ENCODE data around the gene AOPEP. TPM values are rescaled to one million over a fixed set of nuclear protein-coding genes. Genes with fewer than 3 reads are reported as not detected.

AOPEP gene
- total and polyA plus RNA-seq, 2 of the 13 experiments (the other 11 are each of a cell fraction or from before 2014, with no cell fraction given): 22.2 to 41.6 TPM

- H3K27me3 ChIP-seq (ENCODE audit: control insufficient read depth in 1 of 2, insufficient read depth in 2 of 2, low read length in 2 of 2): no peaks in the 10 kb centered on the region
- H3K9ac ChIP-seq (ENCODE audit: insufficient read depth, low read depth, low read length): peak overlapping the region; percentile 68
- no peak overlapping the region for H3K4me3 ChIP-seq (replicated peaks in 1 of 3; ENCODE audit: insufficient read depth in 1 of 3, low read depth in 2 of 3, low read length in 3 of 3)
- H3K4me2 ChIP-seq (ENCODE audit: low read depth, low read length): peak overlapping the region; percentile 54
- CTCF ChIA-PET (ENCODE audit: low intra/inter-chr PET ratio, low total read pairs): no interaction called here
- BruUV-seq (replicated peaks): no TSS peak
- H3K9me3 ChIP-seq (ENCODE audit: low read length): no peaks in the 10 kb centered on the region
- DNase-seq (ENCODE audit: low spot score) (peak; percentile 94), FAIRE-seq (peak; percentile 56), ATAC-seq (peak; percentile 88)
- no peaks in the 10 kb centered on the region for H3K36me3 ChIP-seq (replicated peaks in 1 of 2; ENCODE audit: control insufficient read depth in 1 of 2, insufficient read depth in 2 of 2, low read length in 2 of 2)
- in situ Hi-C loops (cut with HindIII; ENCODE audit: extremely low pct_ligation_motif_present, low pct_unique_long_range_greater_than_20kb) (no loop called here), intact Hi-C loops (cut with micrococcal nuclease; ENCODE audit: unreplicated experiment) (loop anchor here (10.0 kb wide), 2 partner anchors 69 to 129 kb away; partner anchors contain the start of gene AOPEP)
- 3% methylated on average over 3 of the region's 3 CpGs for WGBS (ENCODE audit: low lambda C conversion rate)
- H3K79me2 ChIP-seq (ENCODE audit: insufficient read depth, low read length): no peaks in the 10 kb centered on the region
- no peak overlapping the region for H2AFZ ChIP-seq (ENCODE audit: low read length)
- peaks cover 39% of the 10 kb centered on the region for H3K4me1 ChIP-seq (ENCODE audit: insufficient read depth, low read length)
- peak overlapping the region; percentile 83 for H3K27ac ChIP-seq (ENCODE audit: extremely low read length, insufficient read depth, low read length)
- POLR2A ChIA-PET: interaction anchor here (0.7 to 1.8 kb wide), 14 partner anchors 13 to 211 kb away, joined by 3 to 6 read pairs (median 4); no protein-coding TSS in a partner anchor
- no peaks in the 10 kb centered on the region for H4K20me1 ChIP-seq (ENCODE audit: insufficient read depth, low read length)
- TF ChIP-seq ZGPAT (CRISPR knock-in tag; IDR thresholded peaks at IDR 0.05) (no peak; the same call in 1 of the 2 replicates), PHF5A (CRISPR knock-in tag; IDR thresholded peaks at IDR 0.05; ENCODE audit: low read depth, unreplicated experiment) (no peak), ZNF264 (CRISPR knock-in tag; IDR thresholded peaks at IDR 0.05) (no peak), YEATS2 (CRISPR knock-in tag; IDR thresholded peaks at IDR 0.05; ENCODE audit: borderline replicate concordance) (no peak; the same call in 1 of the 2 replicates), PRDM15 (CRISPR knock-in tag; IDR thresholded peaks at IDR 0.05) (no peak), ZNF326 (CRISPR knock-in tag; IDR thresholded peaks at IDR 0.05; ENCODE audit: borderline replicate concordance) (no peak), ZFP37 (CRISPR knock-in tag; IDR thresholded peaks at IDR 0.05; ENCODE audit: borderline replicate concordance) (no peak), RBM39 (IDR thresholded peaks at IDR 0.05; ENCODE audit: low read depth, low read length, poor library complexity, severe bottlenecking) (no peak), TBX2 (CRISPR knock-in tag; IDR thresholded peaks at IDR 0.05; ENCODE audit: borderline replicate concordance) (no peak), GTF2F1 (IDR thresholded peaks at IDR 0.05; ENCODE audit: low read length) (no peak), HOXD1 (CRISPR knock-in tag; IDR thresholded peaks at IDR 0.05) (no peak), SALL1 (CRISPR knock-in tag; IDR thresholded peaks at IDR 0.05) (no peak), ELF3 (CRISPR knock-in tag; IDR thresholded peaks at IDR 0.05) (no peak), ZNF343 (CRISPR knock-in tag; IDR thresholded peaks at IDR 0.05) (no peak), MXD4 (CRISPR knock-in tag; IDR thresholded peaks at IDR 0.05) (no peak), ZNF761 (CRISPR knock-in tag; conservative IDR thresholded peaks at IDR 0.05) (no peak)
- TF ChIP-seq, protein P1, sequence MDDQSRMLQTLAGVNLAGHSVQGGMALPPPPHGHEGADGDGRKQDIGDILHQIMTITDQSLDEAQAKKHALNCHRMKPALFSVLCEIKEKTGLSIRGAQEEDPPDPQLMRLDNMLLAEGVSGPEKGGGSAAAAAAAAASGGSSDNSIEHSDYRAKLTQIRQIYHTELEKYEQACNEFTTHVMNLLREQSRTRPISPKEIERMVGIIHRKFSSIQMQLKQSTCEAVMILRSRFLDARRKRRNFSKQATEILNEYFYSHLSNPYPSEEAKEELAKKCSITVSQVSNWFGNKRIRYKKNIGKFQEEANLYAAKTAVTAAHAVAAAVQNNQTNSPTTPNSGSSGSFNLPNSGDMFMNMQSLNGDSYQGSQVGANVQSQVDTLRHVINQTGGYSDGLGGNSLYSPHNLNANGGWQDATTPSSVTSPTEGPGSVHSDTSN (CRISPR knock-in tag; IDR thresholded peaks at IDR 0.05; ENCODE audit: borderline replicate concordance): no peak
- TF ChIP-seq, protein P2, sequence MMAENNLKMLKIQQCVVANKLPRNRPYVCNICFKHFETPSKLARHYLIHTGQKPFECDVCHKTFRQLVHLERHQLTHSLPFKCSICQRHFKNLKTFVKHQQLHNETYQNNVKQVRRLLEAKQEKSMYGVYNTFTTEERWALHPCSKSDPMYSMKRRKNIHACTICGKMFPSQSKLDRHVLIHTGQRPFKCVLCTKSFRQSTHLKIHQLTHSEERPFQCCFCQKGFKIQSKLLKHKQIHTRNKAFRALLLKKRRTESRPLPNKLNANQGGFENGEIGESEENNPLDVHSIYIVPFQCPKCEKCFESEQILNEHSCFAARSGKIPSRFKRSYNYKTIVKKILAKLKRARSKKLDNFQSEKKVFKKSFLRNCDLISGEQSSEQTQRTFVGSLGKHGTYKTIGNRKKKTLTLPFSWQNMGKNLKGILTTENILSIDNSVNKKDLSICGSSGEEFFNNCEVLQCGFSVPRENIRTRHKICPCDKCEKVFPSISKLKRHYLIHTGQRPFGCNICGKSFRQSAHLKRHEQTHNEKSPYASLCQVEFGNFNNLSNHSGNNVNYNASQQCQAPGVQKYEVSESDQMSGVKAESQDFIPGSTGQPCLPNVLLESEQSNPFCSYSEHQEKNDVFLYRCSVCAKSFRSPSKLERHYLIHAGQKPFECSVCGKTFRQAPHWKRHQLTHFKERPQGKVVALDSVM (CRISPR knock-in tag; IDR thresholded peaks at IDR 0.05): no peak
Measured at GRCh38 chr9:94853887-94854286, 127.4 kb downstream of the AOPEP start.
